A204.1 (cell line): Measurements from ENCODE around the gene BCCIP.
A peak's percentile ranks its signal among the peaks of the same experiment; 100 is the strongest.

Experiments
- FAIRE-seq: peaks from 2 replicates; lab custom pipeline; 2012; peaks lifted over from hg19 to GRCh38; lab: Jason Lieb, UNC

The BCCIP gene

GRCh38 chr10:125844751-125845221 is 21.4 kb downstream of the BCCIP start:
- no peak for FAIRE-seq

GRCh38 chr10:125845617-125846016 is 22.3 kb downstream of the BCCIP start:
- FAIRE-seq: no peak

- FAIRE-seq: no peak
Observed at GRCh38 chr10:125846894-125847293, 23.5 kb downstream of the BCCIP start.

- no peak for FAIRE-seq
Observed at GRCh38 chr10:125848371-125848770, 25.0 kb downstream of the BCCIP start.

GRCh38 chr10:125848857-125849256 is 25.5 kb downstream of the BCCIP start:
- no peak for FAIRE-seq

GRCh38 chr10:125849448-125849847 is 26.1 kb downstream of the BCCIP start:
- FAIRE-seq: no peak

- no peak for FAIRE-seq
Observed at GRCh38 chr10:125850766-125851731, 27.7 kb downstream of the BCCIP start.

GRCh38 chr10:125852487-125852886 is 29.1 kb downstream of the BCCIP start:
- FAIRE-seq: no peak

GRCh38 chr10:125857185-125857760 is 33.9 kb downstream of the BCCIP start:
- FAIRE-seq: no peak

- FAIRE-seq: no peak
Observed at GRCh38 chr10:125859128-125859817, 35.9 kb downstream of the BCCIP start.

GRCh38 chr10:125865120-125865519 is 41.8 kb downstream of the BCCIP start:
- no peak for FAIRE-seq

- no peak for FAIRE-seq
Observed at GRCh38 chr10:125866421-125867029, 43.2 kb downstream of the BCCIP start.

- peak; percentile 92 for FAIRE-seq
Observed at GRCh38 chr10:125868372-125868975, 45.1 kb downstream of the BCCIP start.

- FAIRE-seq: no peak
Observed at GRCh38 chr10:125871338-125871737, 48.0 kb downstream of the BCCIP start.

GRCh38 chr10:125878957-125879835 is 55.9 kb downstream of the BCCIP start:
- no peak for FAIRE-seq

- FAIRE-seq: no peak
Observed at GRCh38 chr10:125880719-125881118, 57.4 kb downstream of the BCCIP start.

- FAIRE-seq: no peak
Observed at GRCh38 chr10:125881192-125881591, 57.8 kb downstream of the BCCIP start, which contains the start of gene DHX32. Gene DHX32 (minus strand): TSS chr10:125881292. CDS start chr10:125880824, 468 bp downstream.

GRCh38 chr10:125882596-125882995 is 59.2 kb downstream of the BCCIP start:
- no peak for FAIRE-seq

- no peak for FAIRE-seq
Observed at GRCh38 chr10:125883211-125883610, 59.9 kb downstream of the BCCIP start.
